Astrocyte of the spinal cord (primary cell): ENCODE results near the gene CYB561D1.

Source experiments
- DNase-seq: peaks from one replicate; pipeline ENCODE4 v3.0.0; 2011; ENCODE audit warnings: low read depth, low spot score
- H3K4me3 ChIP-seq: 2 replicates; pipeline ENCODE4 v1.5.1; 2011; ENCODE audit warnings: low read depth, mild to moderate bottlenecking, low read length, moderate library complexity
- in situ Hi-C: cut with HindIII; loops from 2 replicates; pipeline ENCODE4 v1.10.0; 2017; ENCODE audit warnings: low sequenced_read_pairs
- TF ChIP-seq, protein P1 (sequence below): IDR thresholded peaks from 2 replicates; pipeline ENCODE4 v1.5.1; 2012; ENCODE audit warnings: low read depth, mild to moderate bottlenecking, low read length, inconsistent platforms

CYB561D1 gene

DNA sequence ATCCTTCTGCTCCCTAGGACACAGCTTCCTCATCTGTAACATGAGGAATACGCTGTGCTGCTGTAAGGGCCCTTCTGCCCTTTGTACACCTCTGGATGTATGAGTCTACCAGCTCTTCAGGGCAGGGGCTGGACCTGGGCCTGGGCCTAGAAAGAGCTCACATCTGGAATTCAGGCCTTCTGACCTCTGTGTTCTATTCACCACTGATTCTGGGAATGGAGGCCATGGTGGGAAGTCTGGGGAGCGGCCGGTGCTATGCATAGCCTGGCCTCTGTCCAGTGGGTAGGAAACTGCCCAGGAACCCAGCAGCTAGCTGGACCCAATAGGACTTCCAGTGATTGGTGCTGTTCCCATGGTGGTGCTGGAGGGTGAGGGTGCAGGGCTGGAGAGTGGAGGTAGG, 34.8 kb downstream of the CYB561D1 start:
- no peak for DNase-seq
- TF ChIP-seq, protein P1, sequence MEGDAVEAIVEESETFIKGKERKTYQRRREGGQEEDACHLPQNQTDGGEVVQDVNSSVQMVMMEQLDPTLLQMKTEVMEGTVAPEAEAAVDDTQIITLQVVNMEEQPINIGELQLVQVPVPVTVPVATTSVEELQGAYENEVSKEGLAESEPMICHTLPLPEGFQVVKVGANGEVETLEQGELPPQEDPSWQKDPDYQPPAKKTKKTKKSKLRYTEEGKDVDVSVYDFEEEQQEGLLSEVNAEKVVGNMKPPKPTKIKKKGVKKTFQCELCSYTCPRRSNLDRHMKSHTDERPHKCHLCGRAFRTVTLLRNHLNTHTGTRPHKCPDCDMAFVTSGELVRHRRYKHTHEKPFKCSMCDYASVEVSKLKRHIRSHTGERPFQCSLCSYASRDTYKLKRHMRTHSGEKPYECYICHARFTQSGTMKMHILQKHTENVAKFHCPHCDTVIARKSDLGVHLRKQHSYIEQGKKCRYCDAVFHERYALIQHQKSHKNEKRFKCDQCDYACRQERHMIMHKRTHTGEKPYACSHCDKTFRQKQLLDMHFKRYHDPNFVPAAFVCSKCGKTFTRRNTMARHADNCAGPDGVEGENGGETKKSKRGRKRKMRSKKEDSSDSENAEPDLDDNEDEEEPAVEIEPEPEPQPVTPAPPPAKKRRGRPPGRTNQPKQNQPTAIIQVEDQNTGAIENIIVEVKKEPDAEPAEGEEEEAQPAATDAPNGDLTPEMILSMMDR = no peak
- in situ Hi-C loops = no loop called here
- no peak overlapping the region for H3K4me3 ChIP-seq

DNA sequence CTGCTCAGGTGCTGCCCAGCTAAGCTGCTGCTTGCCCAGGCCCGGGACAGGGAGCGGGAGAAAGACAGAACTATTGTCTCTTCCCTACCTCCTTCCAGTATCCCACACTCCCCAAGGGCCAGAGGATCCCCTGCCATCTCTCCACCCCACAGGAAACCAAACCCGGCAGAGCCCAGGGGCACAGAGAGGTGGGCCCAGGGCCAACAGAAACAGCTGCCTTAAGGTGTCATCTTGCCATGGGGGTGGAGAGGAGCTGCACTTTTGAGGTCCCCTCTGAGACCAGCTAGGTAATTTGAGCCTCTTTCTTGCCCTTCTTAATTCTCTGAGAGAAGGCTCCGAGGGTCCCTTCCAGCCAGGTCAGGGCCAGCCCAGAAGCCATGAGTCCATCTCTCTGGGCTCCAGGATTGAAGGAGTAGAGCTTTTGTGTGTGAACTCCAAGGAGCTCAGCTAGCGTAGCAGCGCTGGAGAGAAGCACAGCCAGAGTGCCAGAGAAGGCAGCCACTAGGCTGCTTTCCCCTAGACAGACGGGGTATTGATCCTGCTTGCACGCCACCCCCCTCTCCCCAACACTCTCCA, 36.1 kb downstream of the CYB561D1 start:
- H3K4me3 ChIP-seq = no peak overlapping the region
- TF ChIP-seq, protein P1 = no peak
- in situ Hi-C loops = no loop called here
- no peak for DNase-seq

DNA sequence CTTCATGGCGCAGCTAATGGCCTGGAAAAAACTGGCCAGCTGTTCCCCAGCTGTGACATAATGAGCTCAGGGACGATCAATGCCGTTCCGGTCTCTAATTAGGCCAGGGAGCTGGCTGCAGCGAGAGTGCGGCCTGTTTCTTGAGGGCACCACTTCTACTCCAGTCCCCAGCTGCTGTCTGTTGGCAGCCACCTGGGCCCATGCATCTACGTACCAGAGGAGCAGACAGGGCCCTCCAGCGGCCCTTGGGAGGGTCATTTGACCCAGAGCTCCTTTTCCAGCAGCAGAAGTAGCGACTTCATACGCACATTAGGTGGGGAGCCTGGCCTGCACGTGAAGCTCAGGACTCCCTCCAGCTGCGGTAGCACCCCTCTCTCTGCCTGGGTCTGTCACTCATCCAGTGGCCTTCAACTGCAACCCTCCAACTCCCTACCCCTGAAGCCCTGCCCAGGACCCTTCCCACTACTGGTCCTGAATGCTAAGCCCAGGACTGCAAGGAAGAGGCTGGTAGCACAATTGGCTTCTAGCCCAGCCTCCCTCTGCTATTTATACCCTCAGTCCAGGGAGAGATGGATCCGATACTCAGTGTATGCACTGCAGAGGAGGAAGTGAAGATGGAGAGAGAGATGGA, 36.7 kb downstream of the CYB561D1 start:
- TF ChIP-seq, protein P1 = no peak
- no peak for DNase-seq
- in situ Hi-C loops = no loop called here
- no peak overlapping the region for H3K4me3 ChIP-seq

DNA sequence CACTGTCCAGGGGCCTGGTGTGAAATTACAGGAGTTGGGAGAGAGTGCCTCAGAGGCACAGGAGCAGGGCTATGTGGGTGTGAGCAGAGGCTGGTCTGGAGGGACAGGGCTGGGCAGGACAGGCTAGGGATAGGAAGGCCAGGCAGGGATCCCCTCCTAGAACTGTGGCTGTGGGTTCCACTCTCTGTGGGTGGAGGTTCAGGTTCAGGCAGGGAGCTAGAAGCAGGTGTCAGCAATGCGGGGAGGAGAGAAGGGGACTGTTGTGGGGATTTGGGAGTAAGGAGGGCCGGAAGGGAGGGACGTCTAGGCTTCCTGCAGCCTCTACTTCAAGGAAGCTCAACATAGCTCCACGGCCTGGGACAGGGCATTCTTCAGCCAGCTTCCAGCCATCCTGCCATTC, 37.5 kb downstream of the CYB561D1 start:
- DNase-seq = no peak
- in situ Hi-C loops = no loop called here
- TF ChIP-seq, protein P1 = no peak
- no peak overlapping the region for H3K4me3 ChIP-seq

DNA sequence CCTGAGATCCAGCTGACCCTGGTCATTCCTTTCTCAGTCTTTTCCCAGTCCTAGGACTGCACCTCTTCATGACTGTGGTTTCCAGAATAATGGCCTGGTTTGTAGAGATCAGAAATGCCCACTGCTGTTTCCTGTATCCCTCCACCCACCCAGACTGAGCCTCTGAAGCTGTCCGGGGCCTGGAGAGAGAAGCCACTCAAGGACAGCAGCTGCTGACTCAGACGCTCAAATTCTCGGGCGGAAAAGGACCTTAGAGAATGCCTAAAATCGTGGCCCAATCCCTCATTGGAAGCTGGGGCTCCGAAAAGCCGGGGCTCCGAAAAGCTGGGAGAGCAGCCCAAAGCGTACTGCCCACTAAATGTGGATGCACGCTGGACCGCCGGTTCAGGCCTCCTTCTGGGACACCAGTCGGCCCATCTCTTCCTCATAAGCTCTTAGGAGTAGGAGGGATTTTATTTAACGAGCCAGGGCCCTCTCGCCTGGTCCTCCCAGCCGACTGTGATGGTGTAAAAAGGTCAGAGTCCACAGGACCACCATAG, 38.0 kb downstream of the CYB561D1 start:
- DNase-seq = no peak
- TF ChIP-seq, protein P1 = no peak
- H3K4me3 ChIP-seq = no peak overlapping the region
- in situ Hi-C loops = no loop called here

DNA sequence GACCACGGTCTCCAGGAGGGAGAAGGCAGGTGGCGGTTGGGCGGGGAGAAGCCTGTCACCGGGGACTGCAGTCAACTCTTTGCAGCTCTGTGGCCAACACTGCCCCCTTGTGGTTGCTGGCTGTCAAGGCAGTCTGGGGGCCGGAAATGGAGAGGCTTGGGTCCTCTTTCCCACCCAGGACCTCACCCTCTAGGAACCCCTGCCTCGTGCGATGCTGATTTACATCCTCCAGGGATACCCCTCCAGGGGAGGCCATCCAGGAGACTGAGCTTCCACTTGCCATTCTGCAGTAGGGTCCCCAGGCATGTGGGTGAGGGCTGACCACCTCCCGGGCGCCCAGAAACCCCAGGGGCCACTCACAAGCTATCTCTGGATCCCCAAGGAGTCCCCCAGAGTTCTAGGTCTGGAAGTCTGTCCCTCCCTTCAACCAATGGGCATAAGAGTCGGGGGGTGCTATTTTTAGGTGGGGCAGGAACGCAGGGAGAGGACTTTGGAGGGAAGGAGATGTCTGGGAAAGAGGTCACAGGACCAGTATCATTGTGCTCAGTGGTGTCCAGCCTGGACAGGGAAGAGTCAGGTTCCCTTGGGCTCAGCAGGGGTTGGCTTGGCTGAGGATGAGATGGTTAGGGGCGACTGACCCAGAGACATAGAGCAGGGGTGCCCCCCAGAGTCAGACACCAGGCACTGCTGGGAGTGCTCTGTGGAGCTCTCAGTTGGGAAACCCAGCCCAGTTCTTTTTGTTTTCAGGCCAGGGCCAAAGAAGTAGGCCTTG, 38.7 kb downstream of the CYB561D1 start:
- in situ Hi-C loops = no loop called here
- DNase-seq = peak; percentile 66
- H3K4me3 ChIP-seq = no peak overlapping the region
- TF ChIP-seq, protein P1 = peak; percentile 98
